ENCODE measurements around the gene MAEA.

Gene MAEA

GRCh38 chr4:1348014-1348513 is 58.4 kb downstream of the MAEA start:
- H3K4me3 ChIP-seq (ENCODE audit: low read depth, low read length) = peak overlapping the region; percentile 74
- TF ChIP-seq, protein P1, sequence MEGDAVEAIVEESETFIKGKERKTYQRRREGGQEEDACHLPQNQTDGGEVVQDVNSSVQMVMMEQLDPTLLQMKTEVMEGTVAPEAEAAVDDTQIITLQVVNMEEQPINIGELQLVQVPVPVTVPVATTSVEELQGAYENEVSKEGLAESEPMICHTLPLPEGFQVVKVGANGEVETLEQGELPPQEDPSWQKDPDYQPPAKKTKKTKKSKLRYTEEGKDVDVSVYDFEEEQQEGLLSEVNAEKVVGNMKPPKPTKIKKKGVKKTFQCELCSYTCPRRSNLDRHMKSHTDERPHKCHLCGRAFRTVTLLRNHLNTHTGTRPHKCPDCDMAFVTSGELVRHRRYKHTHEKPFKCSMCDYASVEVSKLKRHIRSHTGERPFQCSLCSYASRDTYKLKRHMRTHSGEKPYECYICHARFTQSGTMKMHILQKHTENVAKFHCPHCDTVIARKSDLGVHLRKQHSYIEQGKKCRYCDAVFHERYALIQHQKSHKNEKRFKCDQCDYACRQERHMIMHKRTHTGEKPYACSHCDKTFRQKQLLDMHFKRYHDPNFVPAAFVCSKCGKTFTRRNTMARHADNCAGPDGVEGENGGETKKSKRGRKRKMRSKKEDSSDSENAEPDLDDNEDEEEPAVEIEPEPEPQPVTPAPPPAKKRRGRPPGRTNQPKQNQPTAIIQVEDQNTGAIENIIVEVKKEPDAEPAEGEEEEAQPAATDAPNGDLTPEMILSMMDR (IDR thresholded peaks at IDR 0.05; ENCODE audit: low read depth, low read length) = no peak
- TF ChIP-seq POLR2A (IDR thresholded peaks at IDR 0.05; ENCODE audit: extremely low read depth, insufficient read length) (no peak), MYC (IDR thresholded peaks at IDR 0.05; ENCODE audit: low read depth, low read length) (no peak)
- TF ChIP-seq, protein P2, sequence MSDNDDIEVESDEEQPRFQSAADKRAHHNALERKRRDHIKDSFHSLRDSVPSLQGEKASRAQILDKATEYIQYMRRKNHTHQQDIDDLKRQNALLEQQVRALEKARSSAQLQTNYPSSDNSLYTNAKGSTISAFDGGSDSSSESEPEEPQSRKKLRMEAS (IDR thresholded peaks at IDR 0.05; ENCODE audit: low read depth, low read length) = no peak
- no peak for DNase-seq (ENCODE audit: low read depth)

GRCh38 chr4:1348746-1349145 is 59.1 kb downstream of the MAEA start:
- no peak overlapping the region for H3K4me3 ChIP-seq (ENCODE audit: low read depth, low read length)
- no peak for DNase-seq (ENCODE audit: low read depth)
- no peak for TF ChIP-seq POLR2A (IDR thresholded peaks at IDR 0.05; ENCODE audit: extremely low read depth, insufficient read length)
- TF ChIP-seq, protein P2 (IDR thresholded peaks at IDR 0.05; ENCODE audit: low read depth, low read length) = no peak
- TF ChIP-seq MYC (IDR thresholded peaks at IDR 0.05; ENCODE audit: low read depth, low read length) = no peak
- TF ChIP-seq, protein P1 (IDR thresholded peaks at IDR 0.05; ENCODE audit: low read depth, low read length) = no peak

DNA sequence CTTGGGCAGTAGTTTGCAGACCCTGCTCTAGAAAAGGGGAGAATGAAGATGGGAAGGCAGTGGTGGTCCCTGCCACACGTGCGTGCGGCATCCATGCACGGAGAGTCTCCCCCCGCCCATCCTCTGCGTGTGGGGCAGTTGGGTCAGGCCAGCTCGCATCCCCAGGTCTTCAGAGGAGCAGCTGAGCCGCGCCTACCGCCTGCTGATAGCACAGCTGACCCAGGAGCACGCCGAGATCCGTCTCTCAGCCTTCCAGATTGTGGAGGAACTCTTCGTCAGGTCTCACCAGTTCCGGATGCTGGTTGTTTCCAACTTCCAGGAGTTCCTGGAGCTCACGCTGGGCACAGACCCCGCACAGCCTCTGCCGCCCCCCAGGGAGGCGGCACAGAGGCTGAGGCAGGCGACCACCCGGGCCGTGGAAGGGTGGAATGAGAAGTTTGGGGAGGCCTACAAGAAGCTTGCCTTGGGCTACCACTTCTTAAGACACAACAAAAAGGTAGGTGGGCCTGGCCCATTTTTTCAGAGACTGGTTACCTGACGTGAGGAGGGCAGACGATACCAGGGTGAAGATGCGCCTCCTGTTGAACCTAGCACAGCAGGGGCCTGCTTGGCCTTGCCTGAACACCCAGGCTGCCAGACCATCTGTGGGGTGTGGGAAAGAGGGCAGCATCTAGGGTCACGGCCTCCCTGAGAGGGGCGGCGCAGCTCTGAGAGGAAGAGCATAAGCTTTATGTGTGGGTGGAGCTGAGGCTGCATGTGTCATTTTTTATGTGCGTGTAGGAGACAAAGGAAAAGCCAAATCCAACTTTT is 59.9 kb downstream of the MAEA start:
- H3K4me3 ChIP-seq (ENCODE audit: low read depth, low read length) = no peak overlapping the region
- no peak for DNase-seq (ENCODE audit: low read depth)
- TF ChIP-seq MYC (IDR thresholded peaks at IDR 0.05; ENCODE audit: low read depth, low read length) = no peak
- TF ChIP-seq, protein P2 (IDR thresholded peaks at IDR 0.05; ENCODE audit: low read depth, low read length) = no peak
- no peak for TF ChIP-seq POLR2A (IDR thresholded peaks at IDR 0.05; ENCODE audit: extremely low read depth, insufficient read length)
- TF ChIP-seq, protein P1 (IDR thresholded peaks at IDR 0.05; ENCODE audit: low read depth, low read length) = no peak

DNA sequence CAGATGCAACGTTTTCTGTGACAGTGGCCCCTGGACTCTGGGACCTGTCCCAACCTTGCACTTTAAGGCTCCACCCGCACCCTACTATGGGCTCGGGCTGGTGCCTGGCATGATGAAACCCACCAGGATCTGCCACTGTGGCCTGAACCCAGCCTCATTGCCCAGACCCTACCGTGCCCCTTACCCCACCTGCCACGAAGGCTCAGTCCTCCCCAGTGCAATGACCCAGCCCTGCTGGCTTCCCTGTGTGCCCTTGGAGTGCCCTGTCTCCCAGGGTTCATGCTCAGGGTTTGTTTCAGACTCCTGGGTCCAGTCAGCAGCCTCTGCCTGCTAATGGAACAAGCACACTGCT is 60.5 kb downstream of the MAEA start:
- no peak overlapping the region for H3K4me3 ChIP-seq (ENCODE audit: low read depth, low read length)
- TF ChIP-seq, protein P2 (IDR thresholded peaks at IDR 0.05; ENCODE audit: low read depth, low read length) = no peak
- no peak for DNase-seq (ENCODE audit: low read depth)

GRCh38 chr4:1351854-1352566 is 62.3 kb downstream of the MAEA start:
- H3K4me3 ChIP-seq (ENCODE audit: low read depth, low read length) = no peak overlapping the region
- peak; percentile 85 for DNase-seq (ENCODE audit: low read depth)
- TF ChIP-seq POLR2A (IDR thresholded peaks at IDR 0.05; ENCODE audit: extremely low read depth, insufficient read length) = no peak
- TF ChIP-seq MYC (IDR thresholded peaks at IDR 0.05; ENCODE audit: low read depth, low read length) = 0 out of 2 replicates have a peak, but pooled peaks have one; percentile 38
- TF ChIP-seq, protein P2 (IDR thresholded peaks at IDR 0.05; ENCODE audit: low read depth, low read length) = peak; percentile 68
- TF ChIP-seq, protein P1 (IDR thresholded peaks at IDR 0.05; ENCODE audit: low read depth, low read length) = peak; percentile 89

DNA sequence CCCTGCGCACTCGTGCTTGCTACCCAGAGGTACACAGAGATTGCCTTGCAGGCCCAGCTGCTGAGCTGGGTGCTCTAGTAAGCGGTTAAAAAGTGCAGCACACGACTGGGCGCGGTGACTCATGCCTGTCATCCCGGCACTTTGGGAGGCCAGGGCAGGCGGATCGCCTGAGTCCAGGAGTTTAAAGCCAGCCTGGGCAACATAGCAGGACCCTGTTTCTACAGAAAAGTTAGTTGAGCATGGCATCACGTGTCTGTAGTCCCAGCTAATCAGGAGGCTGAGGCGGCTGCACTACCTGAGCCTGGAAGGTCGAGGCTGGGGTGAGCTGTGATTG is 62.8 kb downstream of the MAEA start:
- no peak overlapping the region for H3K4me3 ChIP-seq (ENCODE audit: low read depth, low read length)
- DNase-seq (ENCODE audit: low read depth) = no peak
- TF ChIP-seq, protein P1 (IDR thresholded peaks at IDR 0.05; ENCODE audit: low read depth, low read length) = no peak
- TF ChIP-seq MYC (IDR thresholded peaks at IDR 0.05; ENCODE audit: low read depth, low read length) = no peak
- TF ChIP-seq, protein P2 (IDR thresholded peaks at IDR 0.05; ENCODE audit: low read depth, low read length) = no peak
- TF ChIP-seq POLR2A (IDR thresholded peaks at IDR 0.05; ENCODE audit: extremely low read depth, insufficient read length) = no peak

All from NB4 (cell line).